Measurements from ENCODE around the gene EHBP1L1.

The EHBP1L1 gene

DNA sequence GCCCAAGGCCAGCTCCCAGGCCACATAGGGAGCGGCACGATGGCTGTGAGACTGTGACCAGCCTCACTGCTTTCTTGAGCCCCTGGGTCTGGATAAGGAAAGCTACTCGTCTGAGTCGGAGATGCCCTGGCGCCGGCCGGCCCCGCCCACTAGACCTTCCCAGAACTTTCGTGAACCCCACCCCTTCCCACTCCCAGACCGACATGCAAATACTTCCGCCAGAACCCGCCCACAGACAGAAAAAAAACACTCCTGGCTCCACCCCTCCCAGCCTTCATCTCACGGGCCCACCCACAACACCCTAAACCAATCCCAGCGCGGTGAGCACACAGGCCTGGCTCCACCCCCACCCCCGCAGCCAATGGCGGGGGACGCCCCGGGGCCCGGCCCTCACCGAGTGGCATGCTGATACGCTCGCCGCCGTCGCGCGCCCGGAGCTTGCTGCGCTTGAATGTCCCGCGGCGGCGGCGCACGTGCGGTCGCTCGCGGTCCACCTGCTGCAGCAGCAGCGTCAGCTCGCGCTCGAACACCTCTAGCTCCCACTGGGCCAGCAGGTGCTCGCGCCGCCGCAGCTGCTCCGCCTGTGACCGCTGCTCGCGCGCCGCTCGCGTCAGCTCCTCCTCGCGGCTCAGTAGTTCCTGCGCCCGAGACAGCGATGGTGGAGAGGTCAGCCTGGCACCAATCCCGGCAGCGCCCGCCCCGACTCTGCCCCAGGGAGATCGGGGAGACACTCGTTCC, 31.2 kb downstream of the EHBP1L1 start:
- DNase-seq (ENCODE audit: insufficient read length, low spot score) = peak; percentile 65
- TF ChIP-seq POLR2A (IDR thresholded peaks at IDR 0.05; ENCODE audit: low read depth, low read length) (no peak), SPI1 (IDR thresholded peaks at IDR 0.05; ENCODE audit: low read depth, low read length) (no peak)
- FAIRE-seq = no peak

- FAIRE-seq (no peak), DNase-seq (ENCODE audit: insufficient read length, low spot score) (no peak)
- no peak for TF ChIP-seq POLR2A (IDR thresholded peaks at IDR 0.05; ENCODE audit: low read depth, low read length)
- TF ChIP-seq POU2F2 (IDR thresholded peaks at IDR 0.05; ENCODE audit: low read depth, low read length) = no peak
- TF ChIP-seq SPI1 (IDR thresholded peaks at IDR 0.05; ENCODE audit: low read depth, low read length) = no peak
- TF ChIP-seq PAX5 (IDR thresholded peaks at IDR 0.05; ENCODE audit: insufficient read depth, low read length, severe bottlenecking) = no peak
- TF ChIP-seq TAF1 (IDR thresholded peaks at IDR 0.05; ENCODE audit: low read depth, low read length) = no peak
- no peak for TF ChIP-seq POLR2AphosphoS5 (IDR thresholded peaks at IDR 0.05; ENCODE audit: low read depth, low read length)
Observed at GRCh38 chr11:65607614-65608426, 32.0 kb downstream of the EHBP1L1 start.

GRCh38 chr11:65609229-65609628, 33.4 kb downstream of the EHBP1L1 start:
- DNase-seq (ENCODE audit: insufficient read length, low spot score) (no peak), FAIRE-seq (no peak)
- no peak for TF ChIP-seq SPI1 (IDR thresholded peaks at IDR 0.05; ENCODE audit: low read depth, low read length)
- TF ChIP-seq POLR2A (IDR thresholded peaks at IDR 0.05; ENCODE audit: low read depth, low read length) = no peak

GRCh38 chr11:65609665-65610064, 33.8 kb downstream of the EHBP1L1 start:
- FAIRE-seq (no peak), DNase-seq (ENCODE audit: insufficient read length, low spot score) (no peak)
- TF ChIP-seq POLR2AphosphoS5 (IDR thresholded peaks at IDR 0.05; ENCODE audit: low read depth, low read length) (no peak), POU2F2 (IDR thresholded peaks at IDR 0.05; ENCODE audit: low read depth, low read length) (no peak), SPI1 (IDR thresholded peaks at IDR 0.05; ENCODE audit: low read depth, low read length) (no peak), TAF1 (IDR thresholded peaks at IDR 0.05; ENCODE audit: low read depth, low read length) (no peak), POLR2A (IDR thresholded peaks at IDR 0.05; ENCODE audit: low read depth, low read length) (no peak), PAX5 (IDR thresholded peaks at IDR 0.05; ENCODE audit: insufficient read depth, low read length, severe bottlenecking) (no peak)

- FAIRE-seq (no peak), DNase-seq (ENCODE audit: insufficient read length, low spot score) (no peak)
- no peak for TF ChIP-seq POLR2AphosphoS5 (IDR thresholded peaks at IDR 0.05; ENCODE audit: low read depth, low read length)
- TF ChIP-seq POLR2A (IDR thresholded peaks at IDR 0.05; ENCODE audit: low read depth, low read length) = no peak
- no peak for TF ChIP-seq TAF1 (IDR thresholded peaks at IDR 0.05; ENCODE audit: low read depth, low read length)
- no peak for TF ChIP-seq POU2F2 (IDR thresholded peaks at IDR 0.05; ENCODE audit: low read depth, low read length)
- no peak for TF ChIP-seq PAX5 (IDR thresholded peaks at IDR 0.05; ENCODE audit: insufficient read depth, low read length, severe bottlenecking)
- no peak for TF ChIP-seq SPI1 (IDR thresholded peaks at IDR 0.05; ENCODE audit: low read depth, low read length)
Observed at GRCh38 chr11:65610404-65610803, 34.6 kb downstream of the EHBP1L1 start.

DNA sequence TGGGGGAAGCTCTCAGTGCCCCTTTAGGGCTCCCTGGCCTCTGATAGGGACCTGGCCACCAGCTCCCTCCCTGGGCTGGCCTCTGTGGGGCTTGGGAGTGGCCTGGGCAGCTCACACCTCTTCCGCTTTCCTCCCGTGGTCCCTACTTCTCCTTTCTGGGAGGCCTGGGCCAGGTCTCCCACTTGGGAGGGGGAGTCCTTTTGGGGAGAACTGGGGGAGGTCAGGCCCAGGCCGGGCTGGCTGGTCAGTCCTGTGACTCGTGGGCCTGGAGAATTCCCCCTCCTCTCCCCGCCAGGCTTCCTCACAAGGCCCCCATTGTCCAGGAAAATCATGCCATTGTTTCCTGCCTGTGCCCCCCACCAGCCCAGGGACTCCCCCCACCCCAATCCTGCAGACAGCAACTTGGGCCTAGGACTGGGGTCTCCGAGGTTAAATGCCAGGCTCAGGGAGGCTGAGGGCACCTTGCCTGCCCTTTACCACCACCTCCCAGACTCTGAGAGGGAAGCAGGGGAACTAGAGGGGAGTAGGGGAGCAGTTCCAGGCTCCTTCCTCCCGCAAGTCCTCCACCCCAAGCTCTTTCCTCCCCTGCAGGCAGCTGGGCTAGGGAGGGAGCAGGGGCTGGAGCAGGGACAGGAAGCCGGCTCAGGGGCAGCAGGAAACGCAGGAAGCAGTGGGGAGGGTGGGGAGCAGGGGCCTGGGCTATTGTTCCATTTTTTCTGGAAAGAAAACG, 35.3 kb downstream of the EHBP1L1 start:
- TF ChIP-seq POLR2A (IDR thresholded peaks at IDR 0.05; ENCODE audit: low read depth, low read length) = no peak
- no peak for TF ChIP-seq TAF1 (IDR thresholded peaks at IDR 0.05; ENCODE audit: low read depth, low read length)
- TF ChIP-seq PAX5 (IDR thresholded peaks at IDR 0.05; ENCODE audit: insufficient read depth, low read length, severe bottlenecking) = no peak
- no peak for TF ChIP-seq SPI1 (IDR thresholded peaks at IDR 0.05; ENCODE audit: low read depth, low read length)
- no peak for TF ChIP-seq POLR2AphosphoS5 (IDR thresholded peaks at IDR 0.05; ENCODE audit: low read depth, low read length)
- TF ChIP-seq POU2F2 (IDR thresholded peaks at IDR 0.05; ENCODE audit: low read depth, low read length) = no peak
- DNase-seq (ENCODE audit: insufficient read length, low spot score) (no peak), FAIRE-seq (no peak)

- DNase-seq (ENCODE audit: insufficient read length, low spot score) (no peak), FAIRE-seq (no peak)
- TF ChIP-seq POU2F2 (IDR thresholded peaks at IDR 0.05; ENCODE audit: low read depth, low read length) (no peak), POLR2A (IDR thresholded peaks at IDR 0.05; ENCODE audit: low read depth, low read length) (no peak), SPI1 (IDR thresholded peaks at IDR 0.05; ENCODE audit: low read depth, low read length) (no peak), TAF1 (IDR thresholded peaks at IDR 0.05; ENCODE audit: low read depth, low read length) (no peak), POLR2AphosphoS5 (IDR thresholded peaks at IDR 0.05; ENCODE audit: low read depth, low read length) (no peak)
Observed at GRCh38 chr11:65611758-65612603, 36.1 kb downstream of the EHBP1L1 start.

- TF ChIP-seq PAX5 (IDR thresholded peaks at IDR 0.05; ENCODE audit: insufficient read depth, low read length, severe bottlenecking) = no peak
- no peak for TF ChIP-seq POLR2A (IDR thresholded peaks at IDR 0.05; ENCODE audit: low read depth, low read length)
- TF ChIP-seq SPI1 (IDR thresholded peaks at IDR 0.05; ENCODE audit: low read depth, low read length) = no peak
- no peak for TF ChIP-seq TAF1 (IDR thresholded peaks at IDR 0.05; ENCODE audit: low read depth, low read length)
- TF ChIP-seq POU2F2 (IDR thresholded peaks at IDR 0.05; ENCODE audit: low read depth, low read length) = no peak
- TF ChIP-seq POLR2AphosphoS5 (IDR thresholded peaks at IDR 0.05; ENCODE audit: low read depth, low read length) = no peak
- FAIRE-seq = no peak
Observed at GRCh38 chr11:65612691-65613090, 36.8 kb downstream of the EHBP1L1 start.

More at GRCh38 chr11:65612691-65613090, 36.8 kb downstream of the EHBP1L1 start:
- DNase-seq (ENCODE audit: insufficient read length, low spot score) = no peak

All from GM12891 (cell line).